Adrenal gland (tissue), 5 donors: ENCODE data around the gene CCNA2.

Experiments
- CTCF ChIP-seq, 6 experiments: fragments of 450-650 bp in 4 of 6; fragments of 200-600 bp in 2 of 6; sonication (generic) in 1 of 6; IDR thresholded peaks; 1 replicate in 5 of 6; 2 replicates in 1 of 6; pipeline versions ENCODE4 v1.5.1 to v1.8.0; 2016 to 2021; ENCODE audit warnings: antibody characterized with exemption in 6 of 6, mild to moderate bottlenecking in 2 of 6, moderate library complexity in 1 of 6
- POLR2A ChIP-seq, 2 donors: fragments of 450-650 bp; IDR thresholded peaks; one replicate each; pipeline ENCODE4 v1.6.1; 2017; ENCODE audit warnings: antibody characterized with exemption in 2 of 2, mild to moderate bottlenecking in 2 of 2, moderate library complexity in 1 of 2
- donor health status: DM: no; HTN: no; CAD: no.

DNA sequence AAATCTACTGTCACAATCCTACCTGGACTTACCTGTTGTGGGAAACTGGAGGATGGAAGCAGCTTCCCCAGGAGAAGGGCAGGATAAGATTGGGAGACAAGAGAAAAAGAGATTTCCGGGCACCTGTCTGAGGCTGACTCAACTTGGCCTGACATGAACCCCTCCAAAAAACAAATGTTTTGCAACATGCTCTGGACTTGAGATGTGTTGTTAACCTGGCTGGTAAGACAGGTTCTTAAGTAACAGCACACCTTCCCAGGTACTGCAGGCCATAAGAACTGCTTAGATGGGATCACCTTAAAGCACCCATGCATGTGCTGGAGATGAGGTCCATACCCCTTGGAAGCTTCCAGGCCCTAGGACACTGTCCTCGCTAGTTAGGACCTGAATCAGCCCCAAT lies 54.3 kb downstream of the CCNA2 start:
- no peak for TF ChIP-seq CTCF (IDR thresholded peaks at IDR 0.05)
- TF ChIP-seq POLR2A (IDR thresholded peaks at IDR 0.05), result no peak
